ENCODE data around the gene RP2.

The RP2 gene

DNA sequence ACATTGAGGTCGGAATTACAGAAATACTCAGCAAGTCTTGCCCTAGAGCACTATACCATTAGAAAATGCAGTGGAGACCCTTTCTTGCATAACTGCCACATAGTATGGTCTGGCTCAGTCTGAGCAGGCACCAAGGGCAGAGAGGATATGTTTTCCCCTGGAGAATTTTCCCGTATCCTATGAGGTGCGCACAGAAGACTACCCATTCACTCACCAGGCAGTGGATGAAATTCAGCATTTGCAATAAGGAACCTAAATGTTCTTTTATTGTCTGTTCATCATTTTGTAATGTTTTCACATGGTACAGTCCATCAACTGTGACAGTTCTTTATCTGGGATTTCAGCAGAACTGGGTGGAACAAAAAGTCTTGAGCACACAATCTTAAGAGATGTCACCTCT is 90.9 kb downstream of the RP2 start:
- no peak overlapping the region for H3K4me3 ChIP-seq (ENCODE audit: low read length)
- TF ChIP-seq, protein P1, sequence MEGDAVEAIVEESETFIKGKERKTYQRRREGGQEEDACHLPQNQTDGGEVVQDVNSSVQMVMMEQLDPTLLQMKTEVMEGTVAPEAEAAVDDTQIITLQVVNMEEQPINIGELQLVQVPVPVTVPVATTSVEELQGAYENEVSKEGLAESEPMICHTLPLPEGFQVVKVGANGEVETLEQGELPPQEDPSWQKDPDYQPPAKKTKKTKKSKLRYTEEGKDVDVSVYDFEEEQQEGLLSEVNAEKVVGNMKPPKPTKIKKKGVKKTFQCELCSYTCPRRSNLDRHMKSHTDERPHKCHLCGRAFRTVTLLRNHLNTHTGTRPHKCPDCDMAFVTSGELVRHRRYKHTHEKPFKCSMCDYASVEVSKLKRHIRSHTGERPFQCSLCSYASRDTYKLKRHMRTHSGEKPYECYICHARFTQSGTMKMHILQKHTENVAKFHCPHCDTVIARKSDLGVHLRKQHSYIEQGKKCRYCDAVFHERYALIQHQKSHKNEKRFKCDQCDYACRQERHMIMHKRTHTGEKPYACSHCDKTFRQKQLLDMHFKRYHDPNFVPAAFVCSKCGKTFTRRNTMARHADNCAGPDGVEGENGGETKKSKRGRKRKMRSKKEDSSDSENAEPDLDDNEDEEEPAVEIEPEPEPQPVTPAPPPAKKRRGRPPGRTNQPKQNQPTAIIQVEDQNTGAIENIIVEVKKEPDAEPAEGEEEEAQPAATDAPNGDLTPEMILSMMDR (IDR thresholded peaks at IDR 0.05; ENCODE audit: insufficient read depth, low read depth, low read length, missing control alignments), result no peak
- DNase-seq (ENCODE audit: low read depth), result no peak

DNA sequence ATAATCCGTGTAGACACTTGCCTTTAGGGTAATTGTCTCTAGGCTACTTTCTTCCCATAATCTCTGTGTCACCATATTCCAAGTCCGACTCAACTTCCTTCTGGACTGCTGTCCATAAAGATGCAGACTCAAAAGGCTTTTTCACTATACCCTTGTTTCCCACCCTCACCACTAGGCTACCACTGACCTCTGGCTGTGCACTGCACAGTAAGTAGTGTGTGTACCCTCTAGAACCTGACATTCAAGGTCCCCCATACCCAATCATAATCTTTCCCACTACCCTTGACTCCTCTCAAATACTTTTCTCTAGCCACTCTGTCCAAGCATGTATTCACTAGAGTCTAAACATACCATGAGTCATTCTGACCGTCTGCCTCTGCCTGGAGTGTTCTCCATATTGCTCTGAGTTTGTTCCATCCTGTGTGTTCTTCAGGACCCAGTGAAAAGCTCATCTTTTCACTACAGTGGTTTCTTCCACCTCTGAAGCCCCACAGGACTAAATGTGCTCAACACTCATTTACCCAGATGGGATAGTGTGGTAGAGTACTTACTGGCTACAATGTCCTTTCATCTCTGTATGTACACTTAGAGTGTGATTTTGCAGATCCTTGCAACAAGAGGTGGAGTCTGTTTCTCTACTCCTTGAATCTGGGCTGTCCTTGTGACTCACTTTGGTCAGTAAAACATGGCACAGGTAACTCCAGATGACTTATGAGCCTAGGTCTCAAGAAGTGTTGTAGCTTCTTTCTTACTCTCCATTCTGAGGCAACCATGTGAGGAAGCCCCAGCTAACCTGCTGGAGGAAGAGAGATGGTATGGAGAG is 92.8 kb downstream of the RP2 start:
- TF ChIP-seq, protein P1 (IDR thresholded peaks at IDR 0.05; ENCODE audit: insufficient read depth, low read depth, low read length, missing control alignments), result no peak
- DNase-seq (ENCODE audit: low read depth), result peak; percentile 65
- no peak overlapping the region for H3K4me3 ChIP-seq (ENCODE audit: low read length)

Measured in epithelial cell of esophagus (primary cell).